Liver (tissue), 3 donors: ENCODE measurements around the gene SMAD6.
A peak's percentile ranks its signal among the peaks of the same experiment; 100 is the strongest.

Experiments used
- EGR1 ChIP-seq, 2 donors: IDR thresholded peaks; 2 replicates each; pipeline ENCODE4 v1.6.1; 2016 to 2018; ENCODE audit warnings: antibody characterized with exemption in 2 of 2, low read depth in 2 of 2
- GABPA ChIP-seq, 2 donors: IDR thresholded peaks in 1 of 2; conservative IDR thresholded peaks in 1 of 2; 2 replicates each; pipeline ENCODE4 v1.6.1; 2016; ENCODE audit warnings: antibody characterized with exemption in 2 of 2, mild to moderate bottlenecking in 1 of 2, moderate library complexity in 1 of 2
- HNF4A ChIP-seq, 2 donors: conservative IDR thresholded peaks; 2 replicates each; pipeline ENCODE4 v1.6.1; 2016; ENCODE audit warnings: antibody characterized with exemption in 2 of 2, mild to moderate bottlenecking in 2 of 2
- JUND ChIP-seq, 2 donors: IDR thresholded peaks; 2 replicates each; pipeline ENCODE4 v1.6.1; 2016; ENCODE audit warnings: antibody characterized with exemption in 2 of 2
- RAD21 ChIP-seq, 2 donors: IDR thresholded peaks; 2 replicates each; pipeline ENCODE4 v1.6.1; 2016; ENCODE audit warnings: antibody characterized with exemption in 2 of 2, mild to moderate bottlenecking in 2 of 2
- SP1 ChIP-seq: IDR thresholded peaks from 2 replicates; pipeline ENCODE4 v1.6.1; 2018; ENCODE audit warnings: antibody characterized with exemption, mild to moderate bottlenecking
- TAF1 ChIP-seq: conservative IDR thresholded peaks from 2 replicates; pipeline ENCODE4 v1.6.1; 2016; ENCODE audit warnings: antibody characterized with exemption, mild to moderate bottlenecking
- YY1 ChIP-seq: IDR thresholded peaks from 2 replicates; pipeline ENCODE4 v1.6.1; 2016; ENCODE audit warnings: antibody characterized with exemption, mild to moderate bottlenecking
- TF ChIP-seq, protein P1 (sequence below): fragments of 150-350 bp; IDR thresholded peaks from 2 replicates; pipeline ENCODE4 v1.5.1; 2017; ENCODE audit warnings: improper control_type of control experiment, low read depth, low read length; ENCODE audit not compliant: missing input control
- TF ChIP-seq, protein P2 (sequence below): IDR thresholded peaks from 2 replicates; pipeline ENCODE4 v1.6.1; 2016; ENCODE audit warnings: antibody characterized with exemption
- TF ChIP-seq, protein P3 (sequence below): IDR thresholded peaks from 2 replicates; pipeline ENCODE4 v1.6.1; 2016; ENCODE audit warnings: antibody characterized with exemption
- TF ChIP-seq, protein P4 (sequence below): IDR thresholded peaks from 2 replicates; pipeline ENCODE4 v1.6.1; 2016; ENCODE audit warnings: antibody characterized with exemption, mild to moderate bottlenecking
- donor health status: healthy.
- donor health status: healthy.

DNA sequence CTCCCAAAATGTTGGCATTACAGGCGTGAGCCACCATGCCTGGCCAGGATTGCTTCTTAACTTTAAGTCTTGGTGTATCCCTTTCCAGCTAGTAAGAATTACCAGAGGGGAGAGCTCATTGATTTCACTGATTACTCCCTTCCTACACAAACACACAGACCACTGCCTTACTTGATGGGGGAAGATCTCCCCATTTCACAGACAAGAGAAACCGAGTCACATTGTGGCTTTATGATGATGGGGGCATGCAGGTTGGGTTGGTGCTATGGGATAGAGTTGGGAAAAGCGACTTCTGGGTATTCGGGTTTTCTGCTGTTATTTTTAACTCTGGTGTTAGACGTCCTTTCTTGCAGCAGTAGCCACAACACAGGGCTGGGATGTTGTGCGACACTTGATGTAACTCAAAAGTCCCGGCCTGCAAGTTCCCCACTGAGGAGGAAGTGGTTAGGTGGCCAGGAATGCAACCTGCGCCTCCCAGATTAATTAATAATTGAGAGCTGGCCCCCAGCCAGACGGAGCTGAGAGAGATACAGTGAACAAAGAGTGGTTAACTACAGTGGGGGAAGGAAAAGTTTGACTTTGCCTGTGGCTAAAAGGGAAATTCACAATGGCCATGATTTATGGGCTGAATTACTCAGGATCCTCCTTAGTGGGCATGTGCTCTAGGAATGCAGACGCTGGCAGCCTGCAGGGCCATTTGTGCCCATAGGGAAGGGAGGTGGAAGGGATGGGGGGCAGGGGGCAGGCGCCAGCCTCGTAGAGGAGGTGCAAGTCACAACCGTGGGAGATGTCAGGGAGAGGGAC, 63.6 kb downstream of the SMAD6 start:
- peak; percentile 24 to 26 for TF ChIP-seq HNF4A (conservative IDR thresholded peaks at IDR 0.05)
- peak; percentile 47 for TF ChIP-seq YY1
- TF ChIP-seq, protein P1, sequence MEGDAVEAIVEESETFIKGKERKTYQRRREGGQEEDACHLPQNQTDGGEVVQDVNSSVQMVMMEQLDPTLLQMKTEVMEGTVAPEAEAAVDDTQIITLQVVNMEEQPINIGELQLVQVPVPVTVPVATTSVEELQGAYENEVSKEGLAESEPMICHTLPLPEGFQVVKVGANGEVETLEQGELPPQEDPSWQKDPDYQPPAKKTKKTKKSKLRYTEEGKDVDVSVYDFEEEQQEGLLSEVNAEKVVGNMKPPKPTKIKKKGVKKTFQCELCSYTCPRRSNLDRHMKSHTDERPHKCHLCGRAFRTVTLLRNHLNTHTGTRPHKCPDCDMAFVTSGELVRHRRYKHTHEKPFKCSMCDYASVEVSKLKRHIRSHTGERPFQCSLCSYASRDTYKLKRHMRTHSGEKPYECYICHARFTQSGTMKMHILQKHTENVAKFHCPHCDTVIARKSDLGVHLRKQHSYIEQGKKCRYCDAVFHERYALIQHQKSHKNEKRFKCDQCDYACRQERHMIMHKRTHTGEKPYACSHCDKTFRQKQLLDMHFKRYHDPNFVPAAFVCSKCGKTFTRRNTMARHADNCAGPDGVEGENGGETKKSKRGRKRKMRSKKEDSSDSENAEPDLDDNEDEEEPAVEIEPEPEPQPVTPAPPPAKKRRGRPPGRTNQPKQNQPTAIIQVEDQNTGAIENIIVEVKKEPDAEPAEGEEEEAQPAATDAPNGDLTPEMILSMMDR = no peak
- peak; percentile 54 for TF ChIP-seq SP1
- TF ChIP-seq, protein P2, sequence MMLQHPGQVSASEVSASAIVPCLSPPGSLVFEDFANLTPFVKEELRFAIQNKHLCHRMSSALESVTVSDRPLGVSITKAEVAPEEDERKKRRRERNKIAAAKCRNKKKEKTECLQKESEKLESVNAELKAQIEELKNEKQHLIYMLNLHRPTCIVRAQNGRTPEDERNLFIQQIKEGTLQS = no peak
- TF ChIP-seq RAD21 (IDR thresholded peaks at IDR 0.05) = peak in 1 of 2 donors; percentile 38
- TF ChIP-seq TAF1 = no peak
- TF ChIP-seq EGR1 (IDR thresholded peaks at IDR 0.05; ENCODE audit: low read depth in 2 of 2) = no peak
- TF ChIP-seq, protein P3, sequence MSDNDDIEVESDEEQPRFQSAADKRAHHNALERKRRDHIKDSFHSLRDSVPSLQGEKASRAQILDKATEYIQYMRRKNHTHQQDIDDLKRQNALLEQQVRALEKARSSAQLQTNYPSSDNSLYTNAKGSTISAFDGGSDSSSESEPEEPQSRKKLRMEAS = peak; percentile 17
- TF ChIP-seq, protein P4, sequence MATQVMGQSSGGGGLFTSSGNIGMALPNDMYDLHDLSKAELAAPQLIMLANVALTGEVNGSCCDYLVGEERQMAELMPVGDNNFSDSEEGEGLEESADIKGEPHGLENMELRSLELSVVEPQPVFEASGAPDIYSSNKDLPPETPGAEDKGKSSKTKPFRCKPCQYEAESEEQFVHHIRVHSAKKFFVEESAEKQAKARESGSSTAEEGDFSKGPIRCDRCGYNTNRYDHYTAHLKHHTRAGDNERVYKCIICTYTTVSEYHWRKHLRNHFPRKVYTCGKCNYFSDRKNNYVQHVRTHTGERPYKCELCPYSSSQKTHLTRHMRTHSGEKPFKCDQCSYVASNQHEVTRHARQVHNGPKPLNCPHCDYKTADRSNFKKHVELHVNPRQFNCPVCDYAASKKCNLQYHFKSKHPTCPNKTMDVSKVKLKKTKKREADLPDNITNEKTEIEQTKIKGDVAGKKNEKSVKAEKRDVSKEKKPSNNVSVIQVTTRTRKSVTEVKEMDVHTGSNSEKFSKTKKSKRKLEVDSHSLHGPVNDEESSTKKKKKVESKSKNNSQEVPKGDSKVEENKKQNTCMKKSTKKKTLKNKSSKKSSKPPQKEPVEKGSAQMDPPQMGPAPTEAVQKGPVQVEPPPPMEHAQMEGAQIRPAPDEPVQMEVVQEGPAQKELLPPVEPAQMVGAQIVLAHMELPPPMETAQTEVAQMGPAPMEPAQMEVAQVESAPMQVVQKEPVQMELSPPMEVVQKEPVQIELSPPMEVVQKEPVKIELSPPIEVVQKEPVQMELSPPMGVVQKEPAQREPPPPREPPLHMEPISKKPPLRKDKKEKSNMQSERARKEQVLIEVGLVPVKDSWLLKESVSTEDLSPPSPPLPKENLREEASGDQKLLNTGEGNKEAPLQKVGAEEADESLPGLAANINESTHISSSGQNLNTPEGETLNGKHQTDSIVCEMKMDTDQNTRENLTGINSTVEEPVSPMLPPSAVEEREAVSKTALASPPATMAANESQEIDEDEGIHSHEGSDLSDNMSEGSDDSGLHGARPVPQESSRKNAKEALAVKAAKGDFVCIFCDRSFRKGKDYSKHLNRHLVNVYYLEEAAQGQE = no peak
- TF ChIP-seq JUND (IDR thresholded peaks at IDR 0.05) = no peak
- peak in 1 of 2 donors; percentile 49 for TF ChIP-seq GABPA (IDR thresholded peaks at IDR 0.05 in 1 of 2, conservative IDR thresholded peaks at IDR 0.05 in 1 of 2)
